ENCODE results near the gene CGREF1.

- TF ChIP-seq CTCF (conservative IDR thresholded peaks at IDR 0.05; ENCODE audit: low read length) (no peak), EZH2phosphoT487 (IDR thresholded peaks at IDR 0.05; ENCODE audit: borderline replicate concordance, low read depth, low read length) (no peak)
These were observed 39.4 kb downstream of the CGREF1 start for GRCh38 chr2:27079233-27080139.
